Right ventricle myocardium inferior (tissue), 1 donor: ENCODE measurements around the gene CLK4. TPM values are rescaled to one million over a fixed set of nuclear protein-coding genes. Genes with fewer than 3 reads are reported as not detected.

Experiments used
- ATAC-seq: fragments of 200-7000 bp; cut with Tn5 transposase; one replicate; pipeline ENCODE4 v1.9.1; 2020; ENCODE audit warnings: mild to moderate bottlenecking, moderate library complexity
- DNase-seq: peaks from one replicate; pipeline ENCODE4 v3.0.0; 2021; ENCODE audit errors: missing footprints
- intact Hi-C: fragments of 100-400 bp; cut with DNase I; formaldehyde crosslinking; loops from one replicate; pipeline ENCODE4 v1.11.0; 2022
- total RNA-seq: library from RNA; stranded (reverse); fragmentation: NEBNext Ultra II Directional; extraction: Animal tissue kit (Norgen Biotek cat#: 25700); gene quantifications from one replicate; pipeline ENCODE4 v1.2.1, GENCODE V29; 2021
- donor health status: DM: no; HTN: yes; CAD: no; lungs with severe emphysema.

CLK4 gene
- total RNA-seq, 1 donor from 2014 or later: 20.5 TPM

GRCh38 chr5:178590141-178590923 is 36.5 kb downstream of the CLK4 start, which contains the start of gene COL23A1:
Gene COL23A1 (minus strand): TSS chr5:178590393.
- DNase-seq (peak; percentile 86), ATAC-seq (peak; percentile 87)
- intact Hi-C loops: loop anchor here (1.0 to 2.0 kb wide), 4 partner anchors 38 to 354 kb away; no protein-coding TSS in a partner anchor

DNA sequence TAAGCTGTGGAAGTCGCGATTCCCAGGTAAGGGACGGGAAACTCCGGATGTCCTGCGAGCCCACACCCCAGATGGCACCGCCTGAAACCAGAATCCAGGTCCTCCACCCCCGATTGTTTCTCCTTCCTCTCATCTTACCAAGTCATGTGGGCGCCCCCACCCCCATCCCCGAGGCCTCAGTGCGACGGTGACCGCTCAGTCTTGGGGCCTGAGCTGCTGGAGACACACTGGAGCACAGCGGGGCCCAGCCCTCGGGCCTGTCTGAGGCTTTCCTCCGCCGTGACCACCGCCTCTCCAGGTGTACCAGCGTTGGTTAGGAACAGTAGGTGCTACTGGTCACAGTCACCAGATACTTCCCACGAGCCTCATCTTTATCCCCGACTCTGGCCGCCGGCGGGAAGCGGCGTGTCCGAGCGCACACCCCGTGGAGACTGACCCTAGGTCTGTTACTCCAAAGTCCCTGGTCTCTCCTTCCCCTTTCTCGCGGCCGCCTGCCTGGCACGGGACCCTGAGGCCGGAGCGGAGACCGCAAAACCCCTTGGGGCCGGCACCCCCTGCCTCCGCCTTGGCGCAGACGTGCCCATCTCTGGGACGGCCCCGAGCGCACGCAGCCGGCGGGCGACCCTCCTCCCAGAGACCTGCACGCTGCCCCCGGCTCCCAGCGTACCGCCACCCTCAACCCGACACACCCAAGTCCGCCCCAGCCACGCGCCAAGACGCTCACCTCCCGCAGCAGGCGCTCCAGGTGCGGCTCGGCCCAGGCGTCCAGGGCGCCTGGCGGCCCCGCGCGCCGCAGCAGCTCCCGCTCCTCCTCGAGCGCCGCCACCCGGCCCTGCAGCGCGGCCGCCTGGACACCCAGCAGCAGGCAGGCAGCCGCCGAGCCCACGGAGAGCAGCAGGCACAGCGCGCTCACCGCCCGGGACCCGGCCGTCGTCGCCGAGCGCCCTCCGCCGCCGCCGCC is 37.4 kb downstream of the CLK4 start:
- ATAC-seq: peak; percentile 25
- DNase-seq: peak; percentile 71
- intact Hi-C loops: loop anchor here (1.0 to 5.0 kb wide), 5 partner anchors 37 to 353 kb away; no protein-coding TSS in a partner anchor

DNA sequence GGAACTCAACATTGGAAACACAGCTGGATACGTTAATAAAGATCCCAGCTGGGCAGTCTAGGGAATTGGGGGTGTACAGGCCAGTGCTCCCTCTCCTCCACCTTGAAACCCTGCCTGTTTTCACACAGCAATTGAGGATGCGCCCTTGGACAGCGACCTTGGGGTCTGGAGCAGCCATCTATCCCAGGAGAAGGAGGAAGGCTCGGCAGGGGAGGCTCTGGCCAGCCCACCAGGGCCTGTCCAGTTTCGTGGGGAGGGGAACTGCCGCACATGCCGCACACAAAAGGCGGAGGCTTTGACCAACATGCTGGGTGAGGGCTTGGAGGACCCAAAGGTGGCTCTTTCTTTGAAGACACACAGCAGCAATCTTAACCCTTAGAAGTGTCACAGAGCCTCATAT is 38.1 kb downstream of the CLK4 start:
- DNase-seq: no peak
- intact Hi-C loops: loop anchor here (5.0 kb wide), 1 partner anchor 256 kb away; no protein-coding TSS in a partner anchor
- ATAC-seq: no peak

DNA sequence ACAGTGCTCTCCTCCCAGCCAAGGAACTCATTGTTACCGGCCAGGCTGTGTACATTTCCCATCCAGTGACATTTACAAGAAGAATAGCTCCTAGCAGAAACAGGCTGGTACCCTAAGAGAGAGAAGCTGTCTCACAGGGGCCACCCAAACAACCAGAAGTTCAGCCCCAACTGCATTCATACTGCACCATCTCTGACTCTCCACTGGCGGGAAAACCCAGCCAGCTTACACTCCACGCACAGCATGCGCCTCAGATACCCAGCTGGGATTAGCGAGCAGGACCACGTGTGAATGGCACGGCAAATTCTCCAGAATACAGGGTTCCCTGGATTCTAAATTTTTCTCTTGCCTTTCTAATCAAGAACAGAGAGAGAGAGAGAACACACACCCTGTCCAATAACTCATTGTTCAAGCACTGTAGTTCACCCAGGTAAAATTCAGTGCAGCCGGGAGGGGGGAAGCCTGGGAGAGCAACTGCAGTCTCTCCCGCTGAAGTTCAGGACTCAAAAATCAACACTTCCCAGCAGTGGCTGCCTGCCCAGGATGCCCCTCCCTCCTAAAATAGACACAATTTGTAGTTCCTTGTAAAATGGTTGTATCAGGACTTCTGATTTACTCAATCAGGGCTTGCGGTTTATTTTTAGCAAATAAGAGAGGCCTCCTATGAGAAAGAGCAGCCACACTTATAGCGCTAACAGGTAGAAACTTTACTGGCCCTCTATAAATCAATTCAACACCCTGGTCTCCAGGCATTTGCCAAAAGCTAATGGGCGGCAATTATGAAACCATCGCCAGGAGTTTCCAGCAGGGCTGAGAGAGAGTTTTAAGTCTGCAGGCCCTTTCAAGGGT is 38.9 kb downstream of the CLK4 start:
- DNase-seq (no peak), ATAC-seq (no peak)
- intact Hi-C loops: loop anchor here (5.0 kb wide), 1 partner anchor 256 kb away; no protein-coding TSS in a partner anchor

DNA sequence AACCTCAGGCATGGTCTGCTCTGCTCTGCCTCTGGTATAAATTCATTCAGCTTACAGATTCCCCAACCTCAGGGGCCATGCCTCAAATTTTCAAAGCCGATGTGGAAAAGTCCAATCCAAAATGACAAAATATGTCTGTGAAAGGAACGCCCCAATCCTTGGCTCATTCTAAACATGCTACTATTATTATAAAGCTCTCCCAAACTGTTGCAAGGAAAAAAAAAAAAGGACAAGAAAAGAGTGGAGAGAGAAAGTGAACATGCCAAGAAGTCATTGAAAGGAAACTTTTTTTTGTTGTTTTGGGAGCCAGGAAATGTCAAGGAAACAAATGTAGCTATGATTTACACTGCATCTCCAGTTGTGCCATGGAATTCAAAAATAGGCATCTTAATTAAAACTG is 40.5 kb downstream of the CLK4 start:
- intact Hi-C loops: loop anchor here (5.0 kb wide), 1 partner anchor 254 kb away; no protein-coding TSS in a partner anchor

DNA sequence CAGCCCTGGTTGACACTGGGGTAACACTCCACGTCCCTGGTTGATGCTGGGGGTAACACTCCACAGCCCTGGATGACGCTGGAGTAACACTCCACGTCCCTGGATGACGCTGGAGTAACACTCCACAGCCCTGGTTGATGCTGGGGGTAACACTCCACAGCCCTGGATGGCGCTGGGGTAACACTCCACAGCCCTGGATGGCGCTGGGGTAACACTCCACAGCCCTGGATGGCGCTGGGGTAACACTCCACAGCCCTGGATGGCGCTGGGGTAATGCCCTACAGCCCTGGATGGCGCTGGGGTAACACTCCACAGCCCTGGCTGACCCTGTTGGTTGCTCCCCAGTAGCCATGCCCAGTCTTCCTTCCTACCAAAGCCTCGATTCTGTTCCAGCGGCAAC is 41.4 kb downstream of the CLK4 start:
- peak; percentile 77 for DNase-seq
- intact Hi-C loops: loop anchor here (5.0 kb wide), 1 partner anchor 253 kb away; no protein-coding TSS in a partner anchor
- peak; percentile 74 for ATAC-seq

More for the DNA sequence above, 40.5 kb downstream of the CLK4 start:
- DNase-seq (no peak), ATAC-seq (no peak)

DNA sequence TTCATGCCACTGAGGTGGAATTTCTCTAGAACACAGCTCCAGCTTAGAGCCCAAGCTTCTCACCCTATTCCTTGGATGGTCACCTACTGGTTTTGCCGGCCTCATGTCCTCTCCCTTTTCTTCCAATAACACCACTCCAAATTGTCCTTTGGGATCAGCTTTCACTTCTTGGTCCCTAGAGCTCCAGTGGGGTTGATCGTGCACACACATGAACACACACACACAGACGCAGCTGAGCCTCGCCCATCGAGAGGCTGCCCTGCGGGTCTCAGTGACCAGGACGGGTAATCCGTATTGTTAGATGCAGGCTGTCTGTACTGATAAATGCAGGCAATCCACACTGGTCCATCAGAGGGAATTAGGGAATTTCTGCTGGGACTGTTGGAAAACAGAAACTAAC is 43.6 kb downstream of the CLK4 start:
- intact Hi-C loops: no loop called here
- no peak for ATAC-seq
- DNase-seq: no peak

GRCh38 chr5:178582291-178582690 is 44.6 kb downstream of the CLK4 start:
- no peak for DNase-seq
- no peak for ATAC-seq
- intact Hi-C loops: no loop called here

- ATAC-seq (no peak), DNase-seq (no peak)
- intact Hi-C loops: no loop called here
Observed at GRCh38 chr5:178581621-178582020, 45.2 kb downstream of the CLK4 start.

- no peak for ATAC-seq
- intact Hi-C loops: no loop called here
- DNase-seq: no peak
Observed at GRCh38 chr5:178580271-178580955, 46.4 kb downstream of the CLK4 start.

GRCh38 chr5:178577944-178578343 is 48.9 kb downstream of the CLK4 start:
- DNase-seq (no peak), ATAC-seq (no peak)
- intact Hi-C loops: no loop called here

GRCh38 chr5:178577376-178577839 is 49.4 kb downstream of the CLK4 start:
- intact Hi-C loops: no loop called here
- ATAC-seq (no peak), DNase-seq (no peak)

GRCh38 chr5:178576591-178577351 is 50.1 kb downstream of the CLK4 start:
- peak; percentile 55 for DNase-seq
- intact Hi-C loops: no loop called here
- ATAC-seq: peak; percentile 26

GRCh38 chr5:178573216-178573615 is 53.6 kb downstream of the CLK4 start:
- intact Hi-C loops: no loop called here
- ATAC-seq (peak; percentile 88), DNase-seq (peak; percentile 73)

DNA sequence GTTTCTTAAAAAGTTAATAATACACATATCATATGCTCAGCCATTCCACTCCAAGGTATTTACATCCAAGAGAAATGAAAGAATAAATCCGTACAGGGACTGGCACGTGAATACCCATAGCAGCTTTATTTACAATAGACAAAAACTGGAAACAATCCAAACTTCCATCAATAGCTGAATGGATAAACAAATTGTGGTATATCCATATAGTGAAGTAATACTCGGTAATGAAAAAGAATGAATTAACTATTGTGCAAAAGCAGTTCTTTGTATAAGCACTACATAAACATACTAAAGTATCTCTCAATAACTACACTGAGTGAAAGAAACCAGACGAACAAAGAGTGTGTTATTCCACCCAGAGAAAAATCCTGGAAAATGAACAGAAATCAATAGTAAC is 54.2 kb downstream of the CLK4 start:
- ATAC-seq (no peak), DNase-seq (no peak)
- intact Hi-C loops: no loop called here

GRCh38 chr5:178569485-178569884 is 57.4 kb downstream of the CLK4 start:
- intact Hi-C loops: no loop called here
- ATAC-seq: no peak
- no peak for DNase-seq
